Measurements from ENCODE around the gene PLEKHA6.

Gene PLEKHA6

GRCh38 chr1:204204944-204205343, 154.8 kb downstream of the PLEKHA6 start:
- no peak for DNase-seq

- peak; percentile 24 for DNase-seq
Measured at GRCh38 chr1:204203206-204203767, 156.4 kb downstream of the PLEKHA6 start.

GRCh38 chr1:204202481-204202880, 157.2 kb downstream of the PLEKHA6 start:
- DNase-seq, result peak; percentile 15

- peak; percentile 37 for DNase-seq
Measured at GRCh38 chr1:204201348-204202040, 158.2 kb downstream of the PLEKHA6 start.

GRCh38 chr1:204199579-204199978, 160.2 kb downstream of the PLEKHA6 start:
- DNase-seq, result peak; percentile 38

- DNase-seq, result peak; percentile 39
Measured at GRCh38 chr1:204198348-204199340, 161.1 kb downstream of the PLEKHA6 start.

- DNase-seq, result peak; percentile 27
Measured at GRCh38 chr1:204197068-204197467, 162.7 kb downstream of the PLEKHA6 start.

- peak; percentile 33 for DNase-seq
Measured at GRCh38 chr1:204196068-204196795, 163.5 kb downstream of the PLEKHA6 start, which contains the start of gene KISS1. Gene KISS1 (minus strand): TSS chr1:204196491. CDS start chr1:204192876, 3,615 bp downstream.

- peak; percentile 21 for DNase-seq
Measured at GRCh38 chr1:204194771-204195170, 165.0 kb downstream of the PLEKHA6 start.

GRCh38 chr1:204194080-204194479, 165.6 kb downstream of the PLEKHA6 start:
- peak; percentile 28 for DNase-seq

- DNase-seq, result no peak
Measured at GRCh38 chr1:204192589-204193352, 167.0 kb downstream of the PLEKHA6 start.

GRCh38 chr1:204192046-204192445, 167.7 kb downstream of the PLEKHA6 start:
- no peak for DNase-seq

- no peak for DNase-seq
Measured at GRCh38 chr1:204191456-204191855, 168.3 kb downstream of the PLEKHA6 start.

- peak; percentile 47 for DNase-seq
Measured at GRCh38 chr1:204190212-204191211, 169.2 kb downstream of the PLEKHA6 start.

GRCh38 chr1:204188959-204189639, 170.6 kb downstream of the PLEKHA6 start:
- DNase-seq, result peak; percentile 24

GRCh38 chr1:204186597-204186996, 173.1 kb downstream of the PLEKHA6 start:
- DNase-seq, result peak; percentile 18

- DNase-seq, result peak; percentile 20
Measured at GRCh38 chr1:204181116-204181515, 178.6 kb downstream of the PLEKHA6 start.

GRCh38 chr1:204180133-204180532, 179.6 kb downstream of the PLEKHA6 start:
- peak; percentile 9 for DNase-seq

GRCh38 chr1:204178487-204179281, 181.0 kb downstream of the PLEKHA6 start:
- DNase-seq, result no peak
